ENCODE measurements around the gene FLNB. TPM values are rescaled to one million over a fixed set of nuclear protein-coding genes. Genes with fewer than 3 reads are reported as not detected.

The FLNB gene
- total RNA-seq, 1 donor from 2014 or later, result 521 TPM

DNA sequence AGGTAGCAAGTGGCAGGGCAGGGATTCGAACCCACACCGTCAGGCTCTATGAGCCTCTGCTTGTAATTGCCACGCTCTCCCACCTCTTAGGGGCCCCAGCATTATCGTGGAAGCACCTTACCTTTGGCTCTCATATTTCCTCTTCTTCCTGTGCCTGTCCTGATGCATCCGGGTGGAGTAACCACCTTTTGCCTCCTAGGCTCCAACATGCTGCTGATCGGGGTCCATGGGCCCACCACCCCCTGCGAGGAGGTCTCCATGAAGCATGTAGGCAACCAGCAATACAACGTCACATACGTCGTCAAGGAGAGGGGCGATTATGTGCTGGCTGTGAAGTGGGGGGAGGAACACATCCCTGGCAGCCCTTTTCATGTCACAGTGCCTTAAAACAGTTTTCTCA is 162.2 kb downstream of the FLNB start:
- H2AFZ ChIP-seq (ENCODE audit: low read depth, low read length), result no peak overlapping the region
- Mint-ChIP-seq H3K36me3 (ENCODE audit: low read depth, unreplicated experiment) (peaks cover 20% of the 10 kb centered on the region), H3K27ac (ENCODE audit: unreplicated experiment) (no peak overlapping the region), H3K4me3 (ENCODE audit: unreplicated experiment) (no peak overlapping the region), H3K9me3 (ENCODE audit: unreplicated experiment) (no peaks in the 10 kb centered on the region), H3K27me3 (ENCODE audit: low read depth, unreplicated experiment) (no peaks in the 10 kb centered on the region), H3K4me1 (ENCODE audit: low read depth, unreplicated experiment) (peaks cover 33% of the 10 kb centered on the region)
- peaks cover 32% of the 10 kb centered on the region for H3K36me3 ChIP-seq (ENCODE audit: insufficient read depth, low read length)
- no peaks in the 10 kb centered on the region for H3K9me3 ChIP-seq (ENCODE audit: insufficient read depth, low read depth, low read length)
- no peak overlapping the region for H3K9ac ChIP-seq (ENCODE audit: low read length)
- no peaks in the 10 kb centered on the region for H3K27me3 ChIP-seq (ENCODE audit: insufficient read depth, low read length)
- no peak overlapping the region for H3K4me2 ChIP-seq (ENCODE audit: low read length)
- peaks cover 36% of the 10 kb centered on the region for H4K20me1 ChIP-seq (ENCODE audit: insufficient read depth, low read length)
- no peaks in the 10 kb centered on the region for H3K79me2 ChIP-seq (ENCODE audit: insufficient read depth, low read length)
- TF ChIP-seq, protein P1, sequence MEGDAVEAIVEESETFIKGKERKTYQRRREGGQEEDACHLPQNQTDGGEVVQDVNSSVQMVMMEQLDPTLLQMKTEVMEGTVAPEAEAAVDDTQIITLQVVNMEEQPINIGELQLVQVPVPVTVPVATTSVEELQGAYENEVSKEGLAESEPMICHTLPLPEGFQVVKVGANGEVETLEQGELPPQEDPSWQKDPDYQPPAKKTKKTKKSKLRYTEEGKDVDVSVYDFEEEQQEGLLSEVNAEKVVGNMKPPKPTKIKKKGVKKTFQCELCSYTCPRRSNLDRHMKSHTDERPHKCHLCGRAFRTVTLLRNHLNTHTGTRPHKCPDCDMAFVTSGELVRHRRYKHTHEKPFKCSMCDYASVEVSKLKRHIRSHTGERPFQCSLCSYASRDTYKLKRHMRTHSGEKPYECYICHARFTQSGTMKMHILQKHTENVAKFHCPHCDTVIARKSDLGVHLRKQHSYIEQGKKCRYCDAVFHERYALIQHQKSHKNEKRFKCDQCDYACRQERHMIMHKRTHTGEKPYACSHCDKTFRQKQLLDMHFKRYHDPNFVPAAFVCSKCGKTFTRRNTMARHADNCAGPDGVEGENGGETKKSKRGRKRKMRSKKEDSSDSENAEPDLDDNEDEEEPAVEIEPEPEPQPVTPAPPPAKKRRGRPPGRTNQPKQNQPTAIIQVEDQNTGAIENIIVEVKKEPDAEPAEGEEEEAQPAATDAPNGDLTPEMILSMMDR (IDR thresholded peaks at IDR 0.05; ENCODE audit: insufficient read depth, low read depth, low read length), result no peak
- TF ChIP-seq EZH2 (IDR thresholded peaks at IDR 0.05; ENCODE audit: insufficient read depth, low read length), result no peak
- H3K4me1 ChIP-seq (ENCODE audit: insufficient read depth, low read length), result peaks cover 21% of the 10 kb centered on the region
- DNase-seq (ENCODE audit: low read depth), result no peak
- no peak overlapping the region for H3K4me3 ChIP-seq (ENCODE audit: insufficient read depth, low read depth, low read length)
- H3K27ac ChIP-seq (ENCODE audit: low read depth, low read length), result no peak overlapping the region
- no peak for FAIRE-seq

DNA sequence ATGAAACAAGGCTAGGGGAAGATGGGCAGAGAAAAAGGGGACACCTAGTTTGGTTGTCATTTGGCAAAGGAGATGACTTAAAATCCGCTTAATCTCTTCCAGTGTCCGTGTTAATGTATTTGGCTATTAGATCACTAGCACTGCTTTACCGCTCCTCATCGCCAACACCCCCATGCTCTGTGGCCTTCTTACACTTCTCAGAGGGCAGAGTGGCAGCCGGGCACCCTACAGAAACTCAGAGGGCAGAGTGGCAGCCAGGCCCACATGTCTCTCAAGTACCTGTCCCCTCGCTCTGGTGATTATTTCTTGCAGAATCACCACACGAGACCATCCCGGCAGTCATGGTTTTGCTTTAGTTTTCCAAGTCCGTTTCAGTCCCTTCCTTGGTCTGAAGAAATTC is 162.9 kb downstream of the FLNB start:
- DNase-seq (ENCODE audit: low read depth) (no peak), FAIRE-seq (no peak)

More for the DNA sequence above, 162.9 kb downstream of the FLNB start:
- H2AFZ ChIP-seq (ENCODE audit: low read depth, low read length), result no peak overlapping the region
- H3K4me2 ChIP-seq (ENCODE audit: low read length), result no peak overlapping the region
- H3K79me2 ChIP-seq (ENCODE audit: insufficient read depth, low read length), result no peaks in the 10 kb centered on the region
- H3K36me3 ChIP-seq (ENCODE audit: insufficient read depth, low read length), result peaks cover 32% of the 10 kb centered on the region
- no peaks in the 10 kb centered on the region for H3K27me3 ChIP-seq (ENCODE audit: insufficient read depth, low read length)
- Mint-ChIP-seq H3K27me3 (ENCODE audit: low read depth, unreplicated experiment) (no peaks in the 10 kb centered on the region), H3K27ac (ENCODE audit: unreplicated experiment) (no peak overlapping the region), H3K36me3 (ENCODE audit: low read depth, unreplicated experiment) (peaks cover 16% of the 10 kb centered on the region), H3K9me3 (ENCODE audit: unreplicated experiment) (no peaks in the 10 kb centered on the region), H3K4me1 (ENCODE audit: low read depth, unreplicated experiment) (peaks cover 30% of the 10 kb centered on the region), H3K4me3 (ENCODE audit: unreplicated experiment) (no peak overlapping the region)
- H3K9ac ChIP-seq (ENCODE audit: low read length), result no peak overlapping the region
- H3K4me3 ChIP-seq (ENCODE audit: insufficient read depth, low read depth, low read length), result no peak overlapping the region
- no peaks in the 10 kb centered on the region for H3K9me3 ChIP-seq (ENCODE audit: insufficient read depth, low read depth, low read length)
- TF ChIP-seq, protein P1 (IDR thresholded peaks at IDR 0.05; ENCODE audit: insufficient read depth, low read depth, low read length), result no peak
- TF ChIP-seq EZH2 (IDR thresholded peaks at IDR 0.05; ENCODE audit: insufficient read depth, low read length), result no peak
- no peak overlapping the region for H3K27ac ChIP-seq (ENCODE audit: low read depth, low read length)
- peaks cover 20% of the 10 kb centered on the region for H3K4me1 ChIP-seq (ENCODE audit: insufficient read depth, low read length)
- H4K20me1 ChIP-seq (ENCODE audit: insufficient read depth, low read length), result peaks cover 30% of the 10 kb centered on the region
